ENCODE results near the gene AAR2.

AAR2 gene

DNA sequence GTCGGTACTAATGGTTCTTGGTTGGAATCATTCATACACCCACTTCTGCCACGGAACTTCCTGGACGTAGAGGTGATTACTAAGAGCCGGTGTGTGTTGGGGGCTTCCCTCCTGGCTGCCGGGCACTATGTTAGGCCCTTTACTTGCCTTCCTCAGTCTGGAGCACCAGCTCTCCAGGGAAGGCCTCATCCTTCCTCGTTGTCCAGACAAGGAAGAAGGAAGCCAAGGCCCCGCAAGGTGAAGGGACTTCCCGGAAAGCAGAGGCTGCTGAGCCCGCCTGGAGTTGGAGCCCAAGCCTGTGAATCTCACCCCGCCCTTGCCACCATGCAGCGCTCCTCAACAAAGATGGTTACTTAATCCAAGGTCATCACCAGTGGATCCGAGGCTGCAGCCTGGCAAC, 26.2 kb downstream of the AAR2 start:
- no peak for DNase-seq

DNA sequence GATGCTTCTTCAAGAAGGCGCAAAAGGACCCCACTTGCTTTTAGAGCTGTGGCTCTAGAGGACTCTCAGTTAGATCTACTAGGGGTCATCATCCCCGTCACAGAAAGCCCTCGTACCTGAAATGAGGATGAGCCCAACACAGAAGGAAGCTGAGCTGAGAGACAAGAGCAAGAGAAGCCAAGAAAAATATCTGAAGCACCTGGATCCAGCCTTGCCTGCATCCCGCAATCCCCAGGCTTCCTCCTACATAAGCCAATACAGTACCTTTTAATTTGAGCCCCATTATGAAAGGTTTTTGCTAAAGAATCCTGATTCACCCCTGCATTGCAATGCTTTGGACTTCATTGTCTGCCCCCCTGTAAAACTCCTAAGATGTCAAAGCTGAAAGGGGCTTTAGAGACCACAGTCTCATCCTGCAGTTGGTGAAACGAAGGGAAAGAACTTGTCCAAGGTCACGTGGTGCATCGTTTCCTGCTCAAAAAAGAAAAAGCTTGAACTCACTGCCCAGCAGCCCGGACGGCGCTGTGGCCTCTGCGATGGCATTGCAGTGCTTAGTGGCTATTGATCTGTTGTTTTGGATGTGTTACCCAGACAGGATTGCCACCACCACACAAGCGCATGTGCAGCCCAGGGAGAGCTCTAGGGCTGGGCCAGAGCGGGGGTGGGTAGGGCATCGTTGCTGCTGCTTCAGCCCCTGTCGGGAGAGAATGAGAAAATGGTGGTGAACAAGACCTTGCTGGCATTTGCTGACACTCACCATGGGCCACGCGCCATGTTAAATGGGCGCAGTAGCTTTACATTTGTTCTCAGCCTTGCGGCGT, 28.4 kb downstream of the AAR2 start:
- DNase-seq: no peak

DNA sequence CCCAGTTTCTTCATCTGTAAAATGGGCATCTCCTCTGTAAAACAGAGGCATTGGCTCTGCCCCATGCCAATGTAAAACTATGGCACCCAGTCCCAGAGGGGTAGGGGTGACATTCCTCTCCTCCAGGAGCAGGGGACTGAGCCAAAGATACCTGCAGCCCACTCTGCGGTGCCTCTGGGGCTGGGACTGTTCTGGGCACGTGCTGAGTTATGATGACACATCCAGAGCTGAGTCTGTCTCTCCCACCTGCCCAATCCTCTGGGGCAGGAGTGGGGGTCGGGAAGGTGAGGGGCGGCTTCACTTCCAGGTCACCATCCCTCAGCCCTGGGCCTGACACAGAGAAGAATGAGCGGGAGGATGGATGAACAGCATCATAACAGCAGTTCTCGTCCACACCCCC, 29.9 kb downstream of the AAR2 start:
- DNase-seq: no peak

DNA sequence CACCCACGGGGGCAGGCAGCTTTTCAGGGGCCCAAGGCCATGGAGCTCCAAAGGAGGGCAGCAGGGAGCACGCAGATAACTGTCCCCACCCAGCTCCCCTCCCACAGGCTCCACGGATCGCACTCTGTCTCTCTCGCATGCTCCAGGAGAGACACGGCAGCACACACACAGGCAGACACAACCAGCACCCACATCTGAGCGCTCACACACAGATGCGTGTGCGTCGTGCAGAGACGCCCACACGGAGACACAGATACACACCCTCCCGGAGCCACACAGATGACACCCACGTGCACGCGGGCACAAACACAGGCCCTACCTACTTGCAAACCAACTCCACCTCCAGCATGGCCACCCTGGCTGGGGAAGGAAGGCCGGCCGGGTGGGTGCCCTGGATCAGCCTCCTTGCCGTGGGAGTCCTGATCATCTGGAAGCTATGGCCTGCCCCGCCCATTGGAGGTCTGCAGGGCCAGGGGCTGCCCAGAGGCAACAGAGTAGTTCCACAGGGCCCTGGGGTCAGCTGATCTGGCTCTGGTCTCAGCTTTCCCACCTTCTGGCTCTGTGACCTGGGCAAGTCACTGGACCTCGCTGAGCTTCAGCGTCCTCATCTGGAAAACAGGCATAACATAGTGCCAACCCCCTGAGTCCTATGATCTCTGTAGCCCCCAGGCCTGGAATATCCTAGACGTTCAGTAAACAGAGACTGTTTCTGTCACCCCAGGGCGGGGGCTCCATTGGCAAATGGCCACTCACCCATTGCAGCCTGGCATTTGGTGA, 31.5 kb downstream of the AAR2 start:
- no peak for DNase-seq

DNA sequence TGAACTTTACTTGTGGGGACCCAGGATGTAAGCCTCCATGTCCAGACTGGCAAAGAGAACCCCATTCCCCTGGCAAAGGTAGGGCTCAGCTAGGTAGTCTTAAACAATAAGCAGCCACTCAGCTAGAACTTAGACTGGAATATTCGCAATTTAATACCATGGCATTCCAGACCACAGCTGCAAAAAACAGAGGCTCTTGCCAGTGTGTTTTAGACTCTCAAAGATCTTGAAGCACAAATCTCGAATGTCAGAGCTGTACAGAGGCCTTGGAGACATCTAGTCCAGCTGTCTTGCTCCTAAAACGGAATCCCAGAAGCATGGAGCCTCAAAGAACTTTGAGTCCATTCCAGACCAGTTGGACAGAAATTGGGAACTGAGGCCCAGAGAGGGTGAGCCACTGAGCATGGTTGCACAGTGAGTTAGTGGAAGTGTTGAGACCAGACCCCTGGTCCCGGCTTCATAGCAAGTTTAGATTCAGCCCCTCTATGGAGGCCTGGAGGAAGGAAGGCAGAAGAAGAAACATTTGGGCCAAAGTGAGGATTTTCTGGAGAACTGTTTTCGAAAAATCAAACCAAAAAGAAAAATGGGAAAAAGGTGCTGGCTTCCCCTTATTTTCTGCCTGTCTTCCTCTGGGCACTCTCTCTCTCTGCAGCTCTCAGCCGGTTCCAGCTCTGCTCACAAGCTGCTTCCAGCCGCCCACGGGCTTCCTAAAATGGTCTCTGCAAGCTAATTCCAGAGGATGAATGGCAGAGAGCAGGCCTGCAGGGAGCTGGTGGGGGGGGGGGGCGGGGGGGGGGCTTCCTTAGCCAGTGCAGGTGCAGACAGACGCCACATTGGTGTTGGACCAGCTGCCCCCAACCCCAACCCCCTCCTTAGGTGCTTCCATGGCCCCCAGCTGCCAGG, 32.4 kb downstream of the AAR2 start:
- no peak for DNase-seq

DNA sequence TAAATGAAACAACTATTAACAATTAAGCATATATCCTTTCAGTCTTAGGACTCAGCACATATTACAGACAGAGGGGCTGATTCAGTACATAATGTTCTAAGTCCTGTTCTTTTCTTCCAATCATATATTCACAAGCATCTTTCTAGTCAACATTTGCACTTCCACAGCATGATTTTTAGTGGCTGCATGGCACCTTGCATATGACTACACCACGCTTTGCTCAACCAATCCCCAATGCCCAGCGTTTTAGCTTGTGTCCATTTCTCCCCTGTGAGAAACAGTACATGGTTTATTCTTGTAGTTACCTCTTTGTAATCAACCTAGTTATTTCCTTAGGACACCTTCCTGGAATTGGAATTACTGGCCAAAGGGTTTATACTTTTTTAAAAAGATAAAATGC, 33.2 kb downstream of the AAR2 start:
- no peak for DNase-seq

DNA sequence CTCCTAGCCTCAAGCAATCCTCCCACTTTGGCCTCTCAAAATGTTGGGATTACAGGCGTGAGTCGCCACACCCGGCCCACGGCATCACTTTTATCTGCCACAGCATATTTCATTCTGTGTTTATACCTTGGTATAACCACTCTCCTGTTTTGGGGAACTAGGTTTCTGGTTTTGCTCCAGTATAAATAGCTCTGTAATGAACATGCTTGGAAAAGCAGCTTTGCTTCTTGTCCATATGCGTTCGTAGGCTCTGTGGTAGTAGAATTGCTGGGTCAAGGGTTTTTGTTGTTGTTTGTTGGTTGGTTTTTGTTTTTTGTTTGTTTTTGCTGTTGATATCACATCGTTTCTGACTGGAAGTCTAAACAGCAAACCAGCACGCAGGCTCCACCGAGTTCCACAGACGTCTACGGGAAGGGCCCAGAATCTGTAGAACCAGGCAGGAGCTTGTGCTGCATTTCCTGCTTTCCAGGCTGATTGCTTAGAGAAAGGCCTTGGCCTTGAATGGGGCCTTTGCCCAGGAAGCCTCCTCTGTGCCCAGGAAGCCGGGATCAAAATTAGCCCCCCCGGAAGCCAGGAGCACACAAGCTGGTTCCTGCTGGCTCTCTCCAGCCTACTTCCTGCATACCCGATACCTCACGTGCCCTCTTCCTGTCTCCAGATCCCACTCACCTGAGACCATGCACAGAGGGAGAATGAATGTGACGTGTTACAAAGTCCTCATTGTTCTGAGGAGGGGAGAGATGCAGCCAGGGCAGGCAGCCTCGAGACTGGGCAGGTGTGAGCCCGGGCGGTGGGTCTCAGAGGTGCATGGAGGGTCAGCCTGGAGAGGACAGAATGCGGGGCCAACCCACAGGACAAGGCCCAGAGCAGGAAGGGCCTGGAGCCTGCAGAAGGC, 34.7 kb downstream of the AAR2 start:
- no peak for DNase-seq

DNA sequence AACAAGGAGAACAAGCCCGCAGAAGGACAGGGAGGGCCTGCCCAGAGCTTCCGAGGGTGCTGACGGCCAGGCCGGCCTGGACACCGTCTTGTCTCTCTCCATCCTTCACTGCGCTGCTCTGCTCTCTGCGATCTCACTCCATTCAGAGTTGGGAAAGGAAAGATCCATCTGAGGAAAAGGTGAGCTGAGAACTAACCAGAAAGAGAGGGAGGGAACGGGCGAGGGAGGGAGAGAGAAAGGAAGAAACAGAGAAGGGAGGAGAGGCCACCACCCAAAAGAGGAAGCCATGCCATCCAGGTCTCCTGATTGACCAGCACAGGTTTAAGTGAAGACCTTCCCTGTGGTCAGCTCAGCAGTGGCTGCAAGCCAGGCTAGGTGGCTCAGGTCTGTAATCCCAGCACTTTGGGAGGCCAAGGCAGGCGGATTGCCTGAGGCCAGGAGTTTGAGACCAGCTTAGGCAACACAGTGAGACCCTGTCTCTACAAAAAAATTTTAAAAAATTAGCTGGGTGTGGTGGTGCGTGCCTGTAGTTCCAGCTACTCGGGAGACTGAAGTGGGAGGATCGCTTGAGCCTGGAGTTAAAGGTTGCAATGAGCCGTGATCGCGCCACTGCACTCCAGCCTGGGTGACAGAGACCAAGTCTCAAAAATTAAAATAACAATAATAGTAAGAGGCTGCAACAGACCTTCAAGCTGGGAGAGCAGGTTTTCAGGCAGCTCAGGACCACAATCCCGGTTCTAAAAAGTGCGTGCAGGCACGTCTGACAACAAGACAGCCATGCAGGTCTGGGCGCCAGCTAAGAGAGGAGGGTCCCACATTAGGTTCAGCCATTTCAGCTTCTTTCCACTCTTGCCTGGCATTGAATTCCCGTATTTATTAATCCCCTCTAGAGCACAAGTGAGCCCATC, 35.6 kb downstream of the AAR2 start:
- DNase-seq: no peak

DNA sequence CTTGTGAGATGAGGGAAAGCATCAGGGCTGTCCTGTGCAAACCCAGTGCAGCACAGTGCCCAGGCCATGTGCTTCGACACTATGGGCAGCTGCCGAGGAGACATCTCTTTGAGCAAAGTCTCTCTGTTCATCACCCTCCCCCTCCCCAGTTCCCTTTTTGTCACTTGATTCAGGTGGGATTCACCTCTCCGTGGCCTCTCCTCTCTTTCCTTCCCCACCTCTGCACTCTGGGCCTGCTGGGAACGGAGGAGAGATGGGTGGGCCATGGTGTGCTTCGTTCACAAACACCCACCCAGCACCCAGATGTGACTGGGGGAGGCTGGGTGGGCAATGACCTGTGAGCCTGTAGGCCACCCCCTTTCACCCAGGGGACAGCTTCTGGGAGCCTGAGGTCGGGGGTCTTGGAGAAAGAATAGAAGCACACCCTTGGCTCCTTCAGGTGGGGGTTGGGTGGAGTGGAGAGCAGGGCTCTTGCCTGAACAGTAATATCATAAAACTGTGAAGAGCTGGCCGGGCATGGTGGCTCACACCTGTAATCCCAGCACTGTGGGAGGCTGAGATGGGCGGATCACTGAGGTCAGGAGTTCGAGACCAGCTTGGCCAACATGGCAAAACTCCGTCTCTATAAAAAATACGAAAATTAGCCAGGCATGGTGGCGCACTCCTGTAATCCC, 36.4 kb downstream of the AAR2 start:
- no peak for DNase-seq

DNA sequence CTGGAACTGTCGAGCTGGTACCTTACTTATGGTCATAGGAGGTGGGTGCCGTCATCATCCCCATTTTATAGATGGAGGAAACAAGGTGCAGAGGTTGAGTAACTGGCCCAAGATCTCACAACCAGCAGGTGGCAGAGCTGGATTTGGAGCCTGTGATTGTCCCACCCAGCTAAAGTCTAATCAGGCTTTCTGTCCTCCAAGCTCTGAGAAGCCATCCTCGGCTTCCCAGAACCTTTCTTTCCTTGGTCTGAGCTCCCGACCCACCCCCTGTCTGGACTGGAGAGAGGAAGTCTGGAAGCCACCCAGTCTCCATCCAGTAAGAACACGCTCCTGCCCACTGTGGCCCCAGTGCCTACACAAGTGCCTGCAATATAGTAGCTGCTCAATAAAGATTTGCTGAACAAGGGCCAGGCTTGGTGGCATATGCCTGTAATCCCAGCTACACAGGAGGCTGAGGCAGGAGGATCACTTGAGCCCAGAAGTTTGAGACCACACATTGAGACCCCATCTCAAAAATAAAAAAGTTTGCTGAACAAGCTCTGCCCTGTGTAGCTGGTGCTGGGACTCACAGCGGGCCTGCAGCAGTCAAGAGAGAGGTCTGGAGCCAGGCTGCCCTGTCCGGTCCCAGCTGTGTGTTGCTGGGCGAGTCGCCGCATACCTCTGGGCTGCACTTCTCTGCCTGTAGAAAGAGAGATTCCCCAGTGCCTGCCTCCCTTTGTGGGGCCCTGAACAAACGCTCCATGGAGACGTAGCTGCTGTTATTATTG, 37.3 kb downstream of the AAR2 start:
- no peak for DNase-seq

DNA sequence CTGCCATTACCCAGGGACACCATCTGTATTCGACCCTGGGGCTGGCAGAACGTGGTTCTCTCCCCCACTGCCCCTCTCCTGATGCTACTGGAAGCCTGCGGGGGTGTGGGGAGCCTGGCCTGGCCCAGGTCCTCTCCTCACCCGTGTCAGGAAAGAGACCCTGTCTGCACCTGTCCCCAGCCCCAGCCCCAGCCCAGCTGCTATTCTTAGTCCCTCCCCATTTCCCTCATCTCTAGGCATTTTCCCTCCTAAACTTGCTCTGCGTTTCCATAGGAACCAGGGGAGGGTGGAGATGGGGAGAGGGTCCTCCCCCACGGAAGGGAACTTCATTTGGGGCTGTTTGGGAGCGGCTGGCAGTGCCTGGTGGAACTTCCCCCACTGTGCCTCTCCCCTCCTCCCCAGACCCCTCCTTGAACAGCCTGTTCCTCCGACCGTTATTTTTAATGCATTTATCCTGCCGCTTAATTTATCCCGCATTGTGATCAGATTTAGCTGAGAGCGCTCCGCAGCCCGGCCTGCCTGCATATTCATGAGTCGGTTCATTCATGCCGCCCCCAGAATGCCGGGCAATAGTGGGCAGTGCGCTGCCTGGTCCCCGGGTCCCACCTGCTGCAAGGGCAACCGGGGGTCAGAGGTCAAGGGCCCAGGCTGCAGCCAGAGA, 38.0 kb downstream of the AAR2 start:
- DNase-seq: no peak

DNA sequence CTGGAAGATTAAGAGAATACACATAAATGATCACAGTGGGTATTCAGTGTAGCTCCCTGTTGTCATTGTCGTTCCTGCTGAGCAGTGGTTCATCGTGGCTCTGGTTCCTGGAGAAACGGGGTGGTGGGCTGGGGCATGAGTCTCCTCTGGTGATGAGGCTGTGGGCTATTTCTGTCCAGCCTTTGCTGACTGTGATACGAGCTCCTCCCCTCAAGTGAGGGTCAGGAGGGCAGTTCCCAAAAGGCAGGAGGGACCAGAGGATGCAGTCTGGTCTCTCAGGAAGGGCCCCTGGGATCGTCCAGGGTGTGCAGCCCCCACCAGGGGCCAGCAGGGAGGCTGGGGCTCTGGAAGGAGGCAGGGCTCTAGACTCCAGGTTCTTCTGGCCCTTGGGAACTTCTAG, 38.7 kb downstream of the AAR2 start:
- DNase-seq: no peak

DNA sequence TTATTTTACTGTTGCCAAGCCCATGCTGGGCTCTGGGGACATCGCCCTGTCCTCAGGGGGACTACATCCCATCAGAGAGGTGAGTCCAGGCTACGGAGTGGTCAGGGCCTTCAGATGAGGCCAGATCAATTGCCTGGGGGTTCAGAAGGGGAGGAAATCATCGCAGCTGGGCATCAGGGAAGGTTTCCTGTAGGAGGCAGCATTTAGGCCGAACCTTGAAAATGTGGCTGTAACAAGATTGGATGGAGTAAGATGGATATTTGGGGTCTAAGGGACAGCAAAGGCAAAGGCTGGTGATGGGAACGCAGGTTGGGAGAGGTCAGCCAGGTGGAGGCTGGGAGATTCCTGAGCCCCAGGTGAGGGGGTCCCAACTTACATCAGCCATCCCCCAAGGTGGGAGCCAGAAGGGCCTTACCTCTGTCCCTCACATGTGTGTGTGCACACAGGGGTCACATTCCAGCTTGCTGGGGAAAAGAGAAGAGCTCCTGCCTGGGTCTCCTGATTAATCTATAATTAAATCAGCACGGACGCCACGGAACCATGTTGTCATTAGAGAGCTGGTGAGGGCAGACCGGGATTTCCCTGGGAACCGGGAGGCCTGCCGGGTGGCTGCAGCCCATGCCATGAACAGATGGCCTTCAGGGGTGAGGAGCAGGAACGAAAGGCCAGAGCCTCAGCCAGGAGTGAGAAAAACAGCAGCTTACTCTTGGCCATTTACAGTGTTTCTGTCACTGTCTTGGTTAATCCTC, 39.3 kb downstream of the AAR2 start:
- DNase-seq: no peak

DNA sequence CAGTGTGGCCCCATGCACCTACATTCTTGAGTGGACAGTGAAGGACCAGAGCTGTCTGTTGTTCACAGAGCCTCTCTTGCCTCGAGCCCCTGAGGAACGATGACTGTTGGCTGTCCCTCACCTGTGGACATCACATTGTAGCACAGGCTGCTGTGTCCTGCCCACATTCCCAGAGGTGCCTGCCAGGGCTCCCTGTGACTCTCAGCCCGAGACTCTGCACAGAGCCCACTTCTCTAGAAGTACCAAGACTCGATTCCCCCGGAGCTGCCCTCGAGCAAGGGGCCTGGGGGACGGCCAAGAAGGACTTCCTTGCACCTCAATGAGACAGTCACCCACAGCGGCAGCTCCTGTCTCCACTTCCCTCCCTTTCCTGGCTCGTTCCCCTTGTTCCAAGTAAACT, 41.3 kb downstream of the AAR2 start:
- DNase-seq: no peak

DNA sequence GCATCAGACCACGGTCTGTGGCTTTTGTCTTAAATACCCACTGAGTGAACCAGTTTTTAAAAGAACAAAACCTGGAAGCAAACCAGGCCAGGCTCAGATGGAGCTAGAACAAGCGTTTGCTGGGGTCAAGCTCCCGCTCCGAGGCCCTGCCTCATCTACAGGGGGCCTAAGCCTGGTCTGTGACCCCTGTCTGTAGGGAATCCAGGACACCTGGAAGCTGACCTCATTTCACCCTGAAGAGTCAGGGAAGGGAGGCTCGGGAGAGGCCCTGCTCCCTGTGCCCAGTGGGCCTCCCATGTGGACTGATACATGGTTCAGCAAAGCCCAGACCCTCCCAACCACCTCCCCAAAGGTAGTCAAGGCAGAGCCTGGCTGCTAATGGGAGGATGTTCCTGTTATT, 43.1 kb downstream of the AAR2 start:
- DNase-seq: no peak

DNA sequence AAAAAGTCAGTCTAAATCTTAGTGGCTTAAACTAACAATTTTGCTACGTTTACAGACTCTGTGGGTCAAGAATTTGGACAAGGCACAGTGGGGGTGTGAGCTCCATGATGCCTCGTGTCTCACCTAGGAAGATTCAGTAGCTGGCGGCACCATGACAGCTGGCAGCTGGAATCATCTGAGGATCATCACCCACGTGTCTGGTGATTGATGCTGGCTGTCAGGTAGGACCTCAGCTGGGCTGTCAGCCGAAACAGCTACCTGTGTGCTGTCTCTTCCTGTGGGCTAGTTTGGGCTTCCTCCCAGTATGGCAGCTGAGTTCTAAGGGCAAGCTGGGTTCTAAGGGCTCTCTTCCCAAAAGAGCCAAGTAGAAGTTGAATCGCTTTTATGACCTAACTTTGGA, 43.5 kb downstream of the AAR2 start:
- DNase-seq: no peak

DNA sequence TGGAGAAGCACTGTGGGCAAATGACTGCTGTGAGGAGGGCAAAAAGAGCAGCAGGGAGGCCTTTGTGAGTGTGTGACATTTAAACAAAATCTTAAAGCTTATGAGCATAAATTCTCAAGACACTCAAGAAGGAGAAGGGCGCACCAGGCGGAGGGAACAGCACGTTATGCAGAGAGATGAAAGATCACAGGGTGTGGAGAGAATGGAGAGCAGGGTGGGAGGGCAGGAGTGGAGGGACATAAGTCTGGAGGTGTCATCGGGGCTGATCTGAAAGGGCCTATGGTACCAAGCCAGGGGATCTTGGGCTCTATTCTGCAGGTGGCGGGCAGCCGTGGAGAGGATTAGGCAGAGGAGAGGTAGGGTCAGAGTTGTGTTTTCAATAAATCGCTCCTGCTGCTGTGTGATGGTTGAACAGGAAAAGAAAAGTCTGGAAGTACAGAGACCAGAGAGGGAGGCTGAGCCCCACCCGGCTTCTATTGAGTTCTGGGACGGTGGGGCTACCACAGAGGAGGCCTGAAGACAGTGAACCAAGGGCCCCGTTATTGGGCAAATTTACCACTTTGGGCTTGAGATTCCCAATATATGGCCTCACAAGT, 45.6 kb downstream of the AAR2 start:
- DNase-seq: no peak

DNA sequence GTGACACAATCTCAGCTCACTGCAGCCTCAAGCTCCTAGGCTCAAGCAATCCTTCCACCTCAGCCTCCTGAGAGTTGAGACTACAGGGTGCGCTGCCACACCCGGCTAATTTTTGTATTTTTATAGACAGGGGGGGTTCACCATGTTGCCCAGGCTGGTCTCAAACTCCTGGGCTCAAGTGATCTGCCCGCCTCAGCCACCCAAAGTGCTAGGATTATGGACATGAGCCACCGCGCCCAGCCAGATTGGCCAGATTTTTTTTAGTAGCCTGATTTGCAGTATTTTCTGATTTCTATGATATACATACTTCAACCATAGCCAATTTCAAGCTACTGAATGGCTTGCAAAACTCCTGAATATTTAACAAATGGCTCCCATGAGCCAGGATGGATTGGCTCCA, 48.5 kb downstream of the AAR2 start:
- no peak for DNase-seq
